Trophoblast cell (in vitro differentiated cells and primary cell): ENCODE data around the gene KCNT1.

Experiments used
- DNase-seq, 2 donors: peaks; one replicate each; pipeline ENCODE4 v3.0.0-alpha.2; 2016
- H2AFZ ChIP-seq: 2 replicates; pipeline ENCODE4 v1.6.1; 2013; ENCODE audit warnings: low read length, moderate library complexity, mild to moderate bottlenecking; ENCODE audit not compliant: insufficient read depth, poor library complexity
- H2AK5ac ChIP-seq: 2 replicates; pipeline ENCODE4 v1.6.1; 2013; ENCODE audit warnings: mild to moderate bottlenecking, low read length
- H2BK120ac ChIP-seq: 2 replicates; pipeline ENCODE4 v1.6.1; 2013; ENCODE audit warnings: low read length, mild to moderate bottlenecking, moderate library complexity; ENCODE audit not compliant: insufficient read depth, poor library complexity
- H2BK12ac ChIP-seq: 2 replicates; pipeline ENCODE4 v1.6.1; 2013; ENCODE audit warnings: mild to moderate bottlenecking, low read length, moderate library complexity
- H2BK5ac ChIP-seq: 2 replicates; pipeline ENCODE4 v1.6.1; 2013; ENCODE audit warnings: low read length, low read depth, moderate library complexity, mild to moderate bottlenecking; ENCODE audit not compliant: poor library complexity
- H3K14ac ChIP-seq: 2 replicates; pipeline ENCODE4 v1.6.1; 2013; ENCODE audit warnings: mild to moderate bottlenecking, low read length
- H3K18ac ChIP-seq: 2 replicates; pipeline ENCODE4 v1.6.1; 2013; ENCODE audit warnings: mild to moderate bottlenecking, low read length
- H3K23ac ChIP-seq: 2 replicates; pipeline ENCODE4 v1.6.1; 2013; ENCODE audit warnings: low read length
- H3K27ac ChIP-seq: 2 replicates; pipeline ENCODE4 v1.5.1; 2013; ENCODE audit warnings: low read depth, mild to moderate bottlenecking, inconsistent platforms, low read length, moderate library complexity
- H3K27me3 ChIP-seq: 2 replicates; pipeline ENCODE4 v1.6.1; 2013; ENCODE audit warnings: inconsistent platforms, mild to moderate bottlenecking, low read length, moderate library complexity; ENCODE audit not compliant: insufficient read depth
- H3K36me3 ChIP-seq, 2 experiments: 1 replicate in 1 of 2; 2 replicates in 1 of 2; pipeline ENCODE4 v1.6.1; 2013; ENCODE audit warnings: low read length in 2 of 2, mild to moderate bottlenecking in 2 of 2, moderate library complexity in 1 of 2; ENCODE audit not compliant: insufficient read depth in 2 of 2, control insufficient read depth in 1 of 2
- H3K4ac ChIP-seq: 2 replicates; pipeline ENCODE4 v1.6.1; 2013; ENCODE audit warnings: low read depth, mild to moderate bottlenecking, low read length, moderate library complexity
- H3K4me1 ChIP-seq, 2 experiments: 1 replicate in 1 of 2; 2 replicates in 1 of 2; pipeline ENCODE4 v1.6.1; 2013; ENCODE audit warnings: low read length in 2 of 2, mild to moderate bottlenecking in 2 of 2, moderate library complexity in 1 of 2; ENCODE audit not compliant: insufficient read depth in 2 of 2, control insufficient read depth in 1 of 2
- H3K4me2 ChIP-seq: 2 replicates; pipeline ENCODE4 v1.6.1; 2013; ENCODE audit warnings: inconsistent platforms, mild to moderate bottlenecking, low read length, moderate library complexity
- H3K4me3 ChIP-seq: 2 replicates; pipeline ENCODE4 v1.5.1; 2013; ENCODE audit warnings: mild to moderate bottlenecking, low read depth, low read length, inconsistent platforms
- H3K79me1 ChIP-seq: one replicate; pipeline ENCODE4 v1.6.1; 2013; ENCODE audit warnings: low read length
- H3K79me2 ChIP-seq: 2 replicates; pipeline ENCODE4 v1.6.1; 2013; ENCODE audit warnings: low read length, mild to moderate bottlenecking; ENCODE audit not compliant: control insufficient read depth, insufficient read depth, poor library complexity
- H3K9ac ChIP-seq: 2 replicates; pipeline ENCODE4 v1.6.1; 2013; ENCODE audit warnings: mild to moderate bottlenecking, low read length
- H3K9me3 ChIP-seq: 2 replicates; pipeline ENCODE4 v1.6.1; 2013; ENCODE audit warnings: low read depth, mild to moderate bottlenecking, control low read depth, inconsistent platforms, low read length; ENCODE audit not compliant: insufficient read depth
- H4K12ac ChIP-seq: 2 replicates; pipeline ENCODE4 v1.6.1; 2013; ENCODE audit warnings: low read depth, mild to moderate bottlenecking, low read length, moderate library complexity
- H4K8ac ChIP-seq: 2 replicates; pipeline ENCODE4 v1.6.1; 2013; ENCODE audit warnings: low read depth, mild to moderate bottlenecking, low read length, moderate library complexity
- H4K91ac ChIP-seq: one replicate; pipeline ENCODE4 v1.6.1; 2013; ENCODE audit warnings: low read depth, mild to moderate bottlenecking, low read length, moderate library complexity
- WGBS: extraction: QIAGEN DNeasy Blood & Tissue Kit; methylation state at CpG from one replicate; pipeline ENCODE4 v1.1.7; 2013; ENCODE audit warnings: missing lambda C conversion rate; ENCODE audit not compliant: insufficient read length, insufficient coverage; ENCODE audit errors: extremely low coverage; 5-methylcytosine and 5-hydroxymethylcytosine counted together

The KCNT1 gene

DNA sequence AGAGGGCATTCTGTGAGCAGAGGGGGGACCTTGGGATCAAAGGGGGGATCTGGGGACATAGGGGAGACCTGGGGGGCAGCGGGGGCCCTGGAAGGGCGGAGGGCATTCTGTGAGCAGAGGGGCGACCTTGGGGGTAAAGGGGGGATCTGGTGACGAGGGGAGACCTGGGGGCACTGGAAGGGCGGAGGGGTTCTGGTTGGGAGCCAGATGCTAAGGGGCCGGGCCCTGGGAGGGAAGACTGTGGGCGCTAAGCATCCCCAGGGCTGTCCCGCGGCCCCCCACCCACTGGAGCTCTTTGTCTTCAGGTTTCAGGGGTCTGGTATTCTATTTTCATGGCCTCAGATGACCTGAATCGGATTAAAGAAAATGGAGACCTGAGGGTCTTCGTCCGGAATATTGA, 38.1 kb upstream of the KCNT1 start:
- Histone ChIP-seq H4K91ac (no peak overlapping the region), H2BK120ac (no peak overlapping the region), H3K36me3 (no peaks in the 10 kb centered on the region), H2AFZ (no peak overlapping the region), H3K79me1 (no peaks in the 10 kb centered on the region), H3K4me2 (no peak overlapping the region), H3K18ac (no peak overlapping the region), H3K79me2 (no peaks in the 10 kb centered on the region), H2BK12ac (no peak overlapping the region), H3K14ac (no peak overlapping the region), H3K9ac (no peak overlapping the region), H3K4me1 (no peaks in the 10 kb centered on the region), H3K4me3 (no peak overlapping the region), H2AK5ac (no peak overlapping the region), H4K12ac (no peak overlapping the region), H4K8ac (no peak overlapping the region), H2BK5ac (no peak overlapping the region), H3K27ac (no peak overlapping the region), H3K23ac (no peak overlapping the region), H3K27me3 (no peaks in the 10 kb centered on the region), H3K4ac (no peak overlapping the region), H3K9me3 (peaks cover 17% of the 10 kb centered on the region)
- no peak for DNase-seq
- no CpG with 5 or more reads among the region's 12 CpGs for WGBS

DNA sequence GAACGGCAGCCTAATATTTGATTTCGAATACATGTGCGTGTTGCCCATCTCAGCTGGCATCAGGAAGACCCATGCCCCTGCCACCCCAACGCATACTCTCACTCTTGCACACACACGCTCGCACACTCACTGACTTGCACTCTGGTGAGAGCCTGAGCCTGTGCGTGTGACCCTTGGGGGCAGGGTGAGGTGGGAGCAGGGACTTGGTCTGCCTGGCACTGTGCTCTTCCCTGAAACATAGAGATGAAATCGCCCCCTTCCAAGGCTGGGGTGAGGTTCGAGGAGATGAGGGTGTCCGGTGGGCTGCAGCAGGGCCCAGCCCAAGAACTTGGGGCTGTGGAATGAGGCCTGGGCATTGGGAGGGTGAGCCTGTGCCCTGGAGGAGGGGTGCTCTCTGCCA, 37.7 kb upstream of the KCNT1 start:
- Histone ChIP-seq H3K4ac (no peak overlapping the region), H3K27me3 (no peaks in the 10 kb centered on the region), H4K12ac (no peak overlapping the region), H3K79me1 (no peaks in the 10 kb centered on the region), H3K4me1 (no peaks in the 10 kb centered on the region), H4K8ac (no peak overlapping the region), H3K23ac (no peak overlapping the region), H3K9ac (no peak overlapping the region), H2BK12ac (no peak overlapping the region), H3K4me2 (no peak overlapping the region), H3K36me3 (no peaks in the 10 kb centered on the region), H3K9me3 (peaks cover 17% of the 10 kb centered on the region), H2BK120ac (no peak overlapping the region), H4K91ac (no peak overlapping the region), H2BK5ac (no peak overlapping the region), H2AK5ac (no peak overlapping the region), H3K18ac (no peak overlapping the region), H2AFZ (no peak overlapping the region), H3K14ac (no peak overlapping the region), H3K79me2 (no peaks in the 10 kb centered on the region), H3K4me3 (no peak overlapping the region), H3K27ac (no peak overlapping the region)
- no CpG with 5 or more reads among the region's 10 CpGs for WGBS
- DNase-seq = no peak

DNA sequence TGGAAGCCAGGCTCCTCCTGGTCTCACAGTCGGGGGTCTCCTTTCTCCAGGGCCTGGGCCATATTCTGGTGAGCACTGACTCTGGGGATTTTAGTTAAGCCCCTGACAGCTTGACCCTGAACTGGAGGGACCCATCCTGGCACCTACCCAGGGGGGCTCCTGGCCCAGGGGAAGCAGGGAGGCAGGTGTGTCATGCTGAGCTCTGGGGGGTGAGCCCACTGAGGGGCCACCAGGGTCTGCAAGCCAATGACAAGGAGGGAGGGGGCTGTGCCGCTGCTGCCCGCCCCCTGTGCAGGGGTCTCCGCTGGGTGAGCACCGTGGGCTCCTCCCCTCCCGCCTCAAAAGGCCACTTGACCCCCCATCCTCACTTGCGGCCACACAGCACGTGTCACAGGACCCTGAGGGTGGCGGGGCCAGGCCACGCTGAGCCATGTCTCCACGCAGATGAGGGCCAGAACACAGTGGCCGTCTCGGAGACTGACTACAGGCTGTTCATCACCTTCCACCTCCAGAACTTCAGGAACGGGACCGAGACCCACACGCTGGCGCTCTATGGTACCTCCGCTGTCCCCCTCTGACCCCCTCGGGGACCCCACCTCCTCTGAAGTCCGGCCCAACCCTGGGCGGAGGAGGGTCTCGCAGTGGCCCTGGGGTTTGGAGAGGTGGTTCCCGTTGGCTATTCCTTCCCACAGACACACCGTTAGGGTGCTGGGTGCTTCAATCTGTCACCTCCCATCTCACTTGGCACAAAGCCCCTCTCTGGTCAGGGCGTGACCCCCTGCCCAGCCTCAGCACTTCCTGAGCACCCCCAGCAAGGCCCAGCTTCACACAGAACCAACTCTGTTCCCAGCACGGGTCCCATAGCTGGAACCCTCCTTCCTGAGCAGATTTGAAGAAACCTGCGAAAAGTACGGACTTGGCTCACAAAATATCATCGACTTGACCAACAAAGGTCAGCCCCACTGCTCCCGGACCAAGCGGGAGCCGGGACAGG, 36.9 kb upstream of the KCNT1 start:
- Histone ChIP-seq H3K4me2 (no peak overlapping the region), H2BK12ac (no peak overlapping the region), H3K79me2 (no peaks in the 10 kb centered on the region), H3K36me3 (no peaks in the 10 kb centered on the region), H3K27ac (no peak overlapping the region), H3K4me3 (no peak overlapping the region), H3K18ac (no peak overlapping the region), H3K9me3 (peaks cover 19% of the 10 kb centered on the region), H2AFZ (no peak overlapping the region), H4K91ac (no peak overlapping the region), H3K4me1 (no peaks in the 10 kb centered on the region), H3K14ac (no peak overlapping the region), H3K27me3 (no peaks in the 10 kb centered on the region), H4K12ac (no peak overlapping the region), H3K4ac (no peak overlapping the region), H2BK120ac (no peak overlapping the region), H3K23ac (no peak overlapping the region), H2BK5ac (no peak overlapping the region), H2AK5ac (no peak overlapping the region), H4K8ac (no peak overlapping the region), H3K79me1 (no peaks in the 10 kb centered on the region), H3K9ac (no peak overlapping the region)
- WGBS = no CpG with 5 or more reads among the region's 32 CpGs
- no peak for DNase-seq

DNA sequence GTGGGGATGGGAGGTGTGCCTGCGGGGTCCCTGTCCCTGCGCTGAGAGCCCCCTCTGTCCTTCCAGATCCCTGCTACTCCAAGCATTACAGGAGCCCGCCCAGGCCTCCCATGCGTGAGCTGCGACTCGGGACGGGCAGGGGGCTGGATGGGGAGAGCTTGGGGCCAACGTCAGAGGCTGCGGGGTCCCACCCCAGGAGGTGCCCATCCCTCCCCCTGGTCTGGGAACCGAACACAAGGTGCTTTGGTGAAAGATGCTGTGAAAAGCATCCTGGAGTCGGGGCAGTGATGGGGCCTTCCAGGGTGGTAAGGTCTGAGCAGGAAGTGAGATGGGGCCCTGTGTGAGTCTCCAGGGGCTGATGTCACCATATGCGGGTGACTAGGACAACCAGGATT, 36.2 kb upstream of the KCNT1 start:
- H2BK5ac ChIP-seq = no peak overlapping the region
- no peak overlapping the region for H3K9ac ChIP-seq
- H2BK120ac ChIP-seq = no peak overlapping the region
- no peaks in the 10 kb centered on the region for H3K4me1 ChIP-seq
- H3K4ac ChIP-seq = no peak overlapping the region
- no peak overlapping the region for H3K18ac ChIP-seq
- no peak for DNase-seq
- H3K27me3 ChIP-seq = no peaks in the 10 kb centered on the region
- no peak overlapping the region for H3K4me2 ChIP-seq
- H3K4me3 ChIP-seq = no peak overlapping the region
- no peak overlapping the region for H2AK5ac ChIP-seq
- H4K12ac ChIP-seq = no peak overlapping the region
- H4K91ac ChIP-seq = no peak overlapping the region
- H3K27ac ChIP-seq = no peak overlapping the region
- no peaks in the 10 kb centered on the region for H3K79me1 ChIP-seq
- H3K36me3 ChIP-seq = no peaks in the 10 kb centered on the region
- H2BK12ac ChIP-seq = no peak overlapping the region
- H3K23ac ChIP-seq = no peak overlapping the region
- no peak overlapping the region for H4K8ac ChIP-seq
- no peak overlapping the region for H2AFZ ChIP-seq
- WGBS = no CpG with 5 or more reads among the region's 12 CpGs
- no peaks in the 10 kb centered on the region for H3K79me2 ChIP-seq
- H3K9me3 ChIP-seq = peaks cover 26% of the 10 kb centered on the region
- H3K14ac ChIP-seq = no peak overlapping the region
